ENCODE measurements around the gene SNED1. TPM values are rescaled to one million over a fixed set of nuclear protein-coding genes. Genes with fewer than 3 reads are reported as not detected.

SNED1 gene
- polyA plus RNA-seq, 1 donor (not counting 4 experiments of a cell fraction or from before 2014, with no cell fraction given) = 0.12 TPM

DNA sequence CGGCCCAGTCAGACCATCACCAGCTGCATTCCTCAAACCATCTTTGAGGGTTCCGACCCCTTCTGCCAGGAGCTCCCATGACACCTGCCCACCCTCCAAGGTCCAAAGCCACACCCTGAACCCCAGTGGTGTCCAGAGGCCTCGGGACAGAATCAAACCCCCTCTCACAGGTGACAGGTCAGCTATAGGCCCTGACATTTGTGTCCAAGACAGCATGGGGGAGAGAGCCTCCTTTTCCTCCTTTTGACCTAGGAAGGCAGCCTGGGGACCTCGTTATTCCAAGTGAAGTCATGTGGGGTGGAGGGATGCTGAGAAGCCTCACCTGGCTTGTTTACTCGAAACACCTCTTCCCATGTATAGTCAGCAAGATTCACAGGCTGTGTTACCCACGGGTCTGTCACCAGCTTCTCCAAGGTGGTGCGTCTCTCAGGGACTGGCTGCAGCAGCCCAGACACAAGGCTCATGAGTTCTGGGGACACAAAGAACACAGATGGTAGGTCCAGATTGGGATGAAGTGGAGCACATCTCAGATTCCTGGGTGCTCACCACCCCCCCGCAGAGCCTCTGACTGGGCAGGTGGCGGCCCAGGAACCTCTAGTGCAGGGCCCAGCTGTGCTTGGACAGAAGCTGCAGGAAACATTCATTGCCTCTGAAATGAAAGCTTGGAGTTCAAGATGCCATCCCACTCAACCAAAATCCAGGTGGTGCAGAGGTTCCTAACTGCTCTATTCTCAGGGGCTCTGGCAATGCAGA, 108.8 kb downstream of the SNED1 start:
- H3K79me2 ChIP-seq (ENCODE audit: control insufficient read depth, insufficient read depth, low read length) = no peaks in the 10 kb centered on the region
- no peak overlapping the region for H3K4me2 ChIP-seq (ENCODE audit: control insufficient read depth, extremely low read depth, insufficient read depth, low read depth, low read length)
- H3K4me1 ChIP-seq (ENCODE audit: control insufficient read depth, extremely low read depth, insufficient read depth, low read length) = no peaks in the 10 kb centered on the region
- H2AFZ ChIP-seq (ENCODE audit: control insufficient read depth, low read length) = no peak overlapping the region
- no peaks in the 10 kb centered on the region for H3K9me3 ChIP-seq (ENCODE audit: control insufficient read depth, low read depth, low read length)
- no peak overlapping the region for H3K4me3 ChIP-seq (ENCODE audit: control insufficient read depth in 2 of 3, extremely low read depth in 1 of 3, insufficient read depth in 2 of 3, low read depth in 1 of 3, low read length in 3 of 3)
- dilution Hi-C loops (cut with MboI; ENCODE audit: extremely low pct_ligation_motif_present, low sequenced_read_pairs) = no loop called here
- TF ChIP-seq EZH2 (IDR thresholded peaks at IDR 0.05; ENCODE audit: low read length) = no peak
- TF ChIP-seq, protein P1, sequence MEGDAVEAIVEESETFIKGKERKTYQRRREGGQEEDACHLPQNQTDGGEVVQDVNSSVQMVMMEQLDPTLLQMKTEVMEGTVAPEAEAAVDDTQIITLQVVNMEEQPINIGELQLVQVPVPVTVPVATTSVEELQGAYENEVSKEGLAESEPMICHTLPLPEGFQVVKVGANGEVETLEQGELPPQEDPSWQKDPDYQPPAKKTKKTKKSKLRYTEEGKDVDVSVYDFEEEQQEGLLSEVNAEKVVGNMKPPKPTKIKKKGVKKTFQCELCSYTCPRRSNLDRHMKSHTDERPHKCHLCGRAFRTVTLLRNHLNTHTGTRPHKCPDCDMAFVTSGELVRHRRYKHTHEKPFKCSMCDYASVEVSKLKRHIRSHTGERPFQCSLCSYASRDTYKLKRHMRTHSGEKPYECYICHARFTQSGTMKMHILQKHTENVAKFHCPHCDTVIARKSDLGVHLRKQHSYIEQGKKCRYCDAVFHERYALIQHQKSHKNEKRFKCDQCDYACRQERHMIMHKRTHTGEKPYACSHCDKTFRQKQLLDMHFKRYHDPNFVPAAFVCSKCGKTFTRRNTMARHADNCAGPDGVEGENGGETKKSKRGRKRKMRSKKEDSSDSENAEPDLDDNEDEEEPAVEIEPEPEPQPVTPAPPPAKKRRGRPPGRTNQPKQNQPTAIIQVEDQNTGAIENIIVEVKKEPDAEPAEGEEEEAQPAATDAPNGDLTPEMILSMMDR (optimal IDR thresholded peaks at IDR 0.05 in 1 of 3, IDR thresholded peaks at IDR 0.05 in 1 of 3, conservative IDR thresholded peaks at IDR 0.05 in 1 of 3; ENCODE audit: extremely low read depth in 1 of 3, insufficient read depth in 2 of 3, low read length in 3 of 3) = no peak
- H4K20me1 ChIP-seq (ENCODE audit: control insufficient read depth, extremely low read depth, insufficient read depth, low read length) = no peaks in the 10 kb centered on the region
- H3K27ac ChIP-seq (ENCODE audit: control insufficient read depth, insufficient read depth, low read length) = no peak overlapping the region
- no peak for DNase-seq (ENCODE audit: low read depth, low spot score)
- peaks cover 0 to 4% of the 10 kb centered on the region in 2 experiments for H3K36me3 ChIP-seq (ENCODE audit: control insufficient read depth in 2 of 2, extremely low read depth in 1 of 2, insufficient read depth in 2 of 2, low read length in 2 of 2)
- no peak overlapping the region for H3K9ac ChIP-seq (ENCODE audit: control insufficient read depth, extremely low read depth, insufficient read depth, low read length)
- FAIRE-seq = no peak
- H3K9me1 ChIP-seq (ENCODE audit: control insufficient read depth, extremely low read depth, insufficient read depth, low read length) = no peaks in the 10 kb centered on the region
- H3K27me3 ChIP-seq (ENCODE audit: control insufficient read depth, extremely low read depth, insufficient read depth, low read length) = no peaks in the 10 kb centered on the region

- Histone ChIP-seq H4K20me1 (ENCODE audit: control insufficient read depth, extremely low read depth, insufficient read depth, low read length) (no peaks in the 10 kb centered on the region), H3K9me1 (ENCODE audit: control insufficient read depth, extremely low read depth, insufficient read depth, low read length) (no peaks in the 10 kb centered on the region), H3K27me3 (ENCODE audit: control insufficient read depth, extremely low read depth, insufficient read depth, low read length) (no peaks in the 10 kb centered on the region), H3K4me3 (ENCODE audit: control insufficient read depth in 2 of 3, extremely low read depth in 1 of 3, insufficient read depth in 2 of 3, low read depth in 1 of 3, low read length in 3 of 3) (no peak overlapping the region), H3K27ac (ENCODE audit: control insufficient read depth, insufficient read depth, low read length) (no peak overlapping the region), H2AFZ (ENCODE audit: control insufficient read depth, low read length) (no peak overlapping the region), H3K79me2 (ENCODE audit: control insufficient read depth, insufficient read depth, low read length) (no peaks in the 10 kb centered on the region), H3K4me2 (ENCODE audit: control insufficient read depth, extremely low read depth, insufficient read depth, low read depth, low read length) (no peak overlapping the region), H3K9me3 (ENCODE audit: control insufficient read depth, low read depth, low read length) (no peaks in the 10 kb centered on the region), H3K36me3 (ENCODE audit: control insufficient read depth in 2 of 2, extremely low read depth in 1 of 2, insufficient read depth in 2 of 2, low read length in 2 of 2) (peaks cover 0 to 7% of the 10 kb centered on the region in 2 experiments), H3K4me1 (ENCODE audit: control insufficient read depth, extremely low read depth, insufficient read depth, low read length) (no peaks in the 10 kb centered on the region), H3K9ac (ENCODE audit: control insufficient read depth, extremely low read depth, insufficient read depth, low read length) (no peak overlapping the region)
- no peak for DNase-seq (ENCODE audit: low read depth, low spot score)
- dilution Hi-C loops (cut with MboI; ENCODE audit: extremely low pct_ligation_motif_present, low sequenced_read_pairs) = no loop called here
- TF ChIP-seq EZH2 (IDR thresholded peaks at IDR 0.05; ENCODE audit: low read length) = no peak
- TF ChIP-seq, protein P1 (optimal IDR thresholded peaks at IDR 0.05 in 1 of 3, IDR thresholded peaks at IDR 0.05 in 1 of 3, conservative IDR thresholded peaks at IDR 0.05 in 1 of 3; ENCODE audit: extremely low read depth in 1 of 3, insufficient read depth in 2 of 3, low read length in 3 of 3) = no peak
- no peak for FAIRE-seq
Observed at GRCh38 chr2:241108271-241109209, 110.1 kb downstream of the SNED1 start.
